Fibroblast of villous mesenchyme (primary cell): Measurements from ENCODE around the gene KCNH1. TPM values are rescaled to one million over a fixed set of nuclear protein-coding genes. Genes with fewer than 3 reads are reported as not detected.

ENCODE experiments used
- DNase-seq: peaks from one replicate; pipeline ENCODE4 v3.0.0-alpha.2; 2010; ENCODE audit warnings: low read depth
- H3K4me3 ChIP-seq: 2 replicates; pipeline ENCODE4 v1.5.1; 2011; ENCODE audit warnings: low read depth, mild to moderate bottlenecking, low read length
- total RNA-seq: library from RNA; depleted of rRNA; stranded (reverse); fragments of >200 nt; gene quantifications from 2 replicates; pipeline ENCODE4 v1.2.3, GENCODE V29; 2012
- TF ChIP-seq, protein P1 (sequence below): IDR thresholded peaks from 2 replicates; pipeline ENCODE4 v1.5.1; 2012; ENCODE audit warnings: low read depth, mild to moderate bottlenecking, low read length; ENCODE audit not compliant: insufficient read depth

Gene KCNH1
- total RNA-seq, 1 donor, result 11.2 TPM

DNA sequence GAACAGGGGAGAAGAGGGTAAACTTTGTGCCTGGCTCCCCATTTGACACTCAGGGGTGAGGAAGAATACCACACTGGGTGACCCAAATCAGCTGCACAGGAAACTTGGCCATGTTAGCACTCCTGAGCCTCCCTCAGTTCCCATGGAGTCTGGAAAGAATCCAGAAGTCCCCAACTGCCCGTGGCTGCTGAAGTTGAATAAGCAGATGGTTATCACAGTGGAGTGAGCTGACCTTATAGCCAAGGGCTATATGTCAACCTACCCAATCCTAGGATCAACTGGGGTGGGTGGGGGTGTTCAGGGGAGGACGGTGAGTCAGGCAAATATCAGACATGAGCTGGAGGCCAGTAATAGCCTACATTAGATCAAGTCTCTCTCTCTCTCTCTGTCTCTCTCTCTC, 20.4 kb downstream of the KCNH1 start:
- TF ChIP-seq, protein P1, sequence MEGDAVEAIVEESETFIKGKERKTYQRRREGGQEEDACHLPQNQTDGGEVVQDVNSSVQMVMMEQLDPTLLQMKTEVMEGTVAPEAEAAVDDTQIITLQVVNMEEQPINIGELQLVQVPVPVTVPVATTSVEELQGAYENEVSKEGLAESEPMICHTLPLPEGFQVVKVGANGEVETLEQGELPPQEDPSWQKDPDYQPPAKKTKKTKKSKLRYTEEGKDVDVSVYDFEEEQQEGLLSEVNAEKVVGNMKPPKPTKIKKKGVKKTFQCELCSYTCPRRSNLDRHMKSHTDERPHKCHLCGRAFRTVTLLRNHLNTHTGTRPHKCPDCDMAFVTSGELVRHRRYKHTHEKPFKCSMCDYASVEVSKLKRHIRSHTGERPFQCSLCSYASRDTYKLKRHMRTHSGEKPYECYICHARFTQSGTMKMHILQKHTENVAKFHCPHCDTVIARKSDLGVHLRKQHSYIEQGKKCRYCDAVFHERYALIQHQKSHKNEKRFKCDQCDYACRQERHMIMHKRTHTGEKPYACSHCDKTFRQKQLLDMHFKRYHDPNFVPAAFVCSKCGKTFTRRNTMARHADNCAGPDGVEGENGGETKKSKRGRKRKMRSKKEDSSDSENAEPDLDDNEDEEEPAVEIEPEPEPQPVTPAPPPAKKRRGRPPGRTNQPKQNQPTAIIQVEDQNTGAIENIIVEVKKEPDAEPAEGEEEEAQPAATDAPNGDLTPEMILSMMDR, result no peak
- no peak overlapping the region for H3K4me3 ChIP-seq
- DNase-seq, result no peak

- TF ChIP-seq, protein P1, result no peak
- no peak overlapping the region for H3K4me3 ChIP-seq
- no peak for DNase-seq
Measured at GRCh38 chr1:211111351-211111750, 22.6 kb downstream of the KCNH1 start.

GRCh38 chr1:211101481-211101880, 32.5 kb downstream of the KCNH1 start:
- TF ChIP-seq, protein P1, result no peak
- H3K4me3 ChIP-seq, result no peak overlapping the region
- no peak for DNase-seq

GRCh38 chr1:211099393-211099792, 34.6 kb downstream of the KCNH1 start:
- H3K4me3 ChIP-seq, result no peak overlapping the region
- TF ChIP-seq, protein P1, result no peak
- peak; percentile 2 for DNase-seq

- no peak for DNase-seq
- no peak overlapping the region for H3K4me3 ChIP-seq
- TF ChIP-seq, protein P1, result no peak
Measured at GRCh38 chr1:211095381-211095780, 38.6 kb downstream of the KCNH1 start.

DNA sequence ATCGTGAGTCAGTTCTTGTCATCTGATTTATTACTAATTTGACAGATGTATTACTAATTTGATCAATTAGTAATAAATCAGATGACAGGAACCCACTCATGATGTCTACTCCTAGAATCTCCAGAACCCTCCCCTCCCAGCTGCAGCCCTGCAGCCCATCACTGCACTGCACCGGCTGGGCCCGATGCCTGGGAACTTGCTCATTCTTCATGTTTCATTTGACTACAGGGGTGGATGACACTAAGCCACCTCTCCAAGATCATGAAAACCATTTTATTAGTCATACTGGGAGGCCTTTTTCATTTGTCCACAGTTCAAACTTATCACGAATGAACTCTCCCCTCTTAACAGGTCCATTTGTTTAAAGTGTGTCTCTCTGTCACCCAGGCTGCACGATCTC, 41.0 kb downstream of the KCNH1 start:
- no peak for DNase-seq
- TF ChIP-seq, protein P1, result no peak
- H3K4me3 ChIP-seq, result no peak overlapping the region

DNA sequence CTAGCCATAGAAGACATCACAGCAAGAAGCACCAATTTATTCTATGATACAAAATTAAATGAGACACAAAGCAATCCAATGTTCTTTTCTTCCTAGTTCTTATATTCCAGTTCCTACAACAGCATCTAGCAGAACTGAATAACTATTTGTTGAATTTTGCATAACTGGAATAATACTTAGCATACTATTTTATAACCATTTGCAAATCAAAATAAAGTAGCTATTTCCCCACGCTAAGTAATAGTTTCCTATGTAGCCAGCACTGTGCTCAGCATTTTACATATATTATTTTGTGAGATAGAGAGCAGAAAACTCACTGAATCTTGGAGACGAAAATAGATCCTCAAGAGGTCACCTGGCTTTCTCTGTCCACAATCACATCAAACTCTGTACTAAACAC, 42.1 kb downstream of the KCNH1 start:
- DNase-seq, result no peak
- H3K4me3 ChIP-seq, result no peak overlapping the region
- TF ChIP-seq, protein P1, result no peak
